Endothelial cell (in vitro differentiated cells): ENCODE data around the gene CPNE9. TPM values are rescaled to one million over a fixed set of nuclear protein-coding genes. Genes with fewer than 3 reads are reported as not detected.

Experiments used
- DNase-seq: peaks from one replicate; pipeline ENCODE4 v3.0.0; 2021; ENCODE audit warnings: low spot score
- H3K27ac Mint-ChIP-seq: one replicate; pipeline ENCODE4 v1.8.0; 2021; ENCODE audit warnings: mixed read lengths, inconsistent platforms; ENCODE audit not compliant: unreplicated experiment
- H3K27me3 Mint-ChIP-seq: one replicate; pipeline ENCODE4 v1.8.0; 2021; ENCODE audit warnings: mild to moderate bottlenecking, moderate library complexity, mixed read lengths, inconsistent platforms; ENCODE audit not compliant: unreplicated experiment
- H3K36me3 Mint-ChIP-seq: one replicate; pipeline ENCODE4 v1.8.0; 2021; ENCODE audit warnings: mild to moderate bottlenecking, low read depth, mixed read lengths, inconsistent platforms; ENCODE audit not compliant: unreplicated experiment
- H3K4me1 Mint-ChIP-seq: one replicate; pipeline ENCODE4 v1.8.0; 2021; ENCODE audit warnings: mild to moderate bottlenecking, mixed read lengths, inconsistent platforms; ENCODE audit not compliant: unreplicated experiment
- H3K4me3 Mint-ChIP-seq: one replicate; pipeline ENCODE4 v1.8.0; 2021; ENCODE audit warnings: mild to moderate bottlenecking, mixed read lengths, inconsistent platforms; ENCODE audit not compliant: unreplicated experiment
- H3K9me3 Mint-ChIP-seq: one replicate; pipeline ENCODE4 v1.8.0; 2021; ENCODE audit warnings: mixed read lengths, inconsistent platforms; ENCODE audit not compliant: unreplicated experiment
- CTCF ChIP-seq: fragments of 200-600 bp; sonication (generic); IDR thresholded peaks from one replicate; pipeline ENCODE4 v1.5.0; 2021; ENCODE audit warnings: antibody characterized with exemption; ENCODE audit not compliant: unreplicated experiment
- total RNA-seq: library from RNA; stranded (reverse); fragmentation: NEBNext Ultra II Directional; extraction: Animal tissue kit (Norgen Biotek cat#: 25700); gene quantifications from one replicate; pipeline ENCODE4 v1.2.1, GENCODE V29; 2021; ENCODE audit not compliant: unreplicated experiment

CPNE9 gene
- total RNA-seq, 1 donor from 2014 or later: 0.31 TPM

GRCh38 chr3:9757427-9757826, 53.8 kb downstream of the CPNE9 start:
- DNase-seq: no peak
- peaks cover 36% of the 10 kb centered on the region for H3K36me3 Mint-ChIP-seq
- H3K27me3 Mint-ChIP-seq: peaks cover 6% of the 10 kb centered on the region
- peaks cover 9% of the 10 kb centered on the region for H3K4me1 Mint-ChIP-seq
- no peak overlapping the region for H3K4me3 Mint-ChIP-seq
- no peak for TF ChIP-seq CTCF
- H3K9me3 Mint-ChIP-seq: no peaks in the 10 kb centered on the region
- no peak overlapping the region for H3K27ac Mint-ChIP-seq

- no peak overlapping the region for H3K27ac Mint-ChIP-seq
- H3K27me3 Mint-ChIP-seq: peaks cover 2% of the 10 kb centered on the region
- H3K4me3 Mint-ChIP-seq: peak overlapping the region; percentile 20
- H3K4me1 Mint-ChIP-seq: no peaks in the 10 kb centered on the region
- TF ChIP-seq CTCF: no peak
- peaks cover 31% of the 10 kb centered on the region for H3K36me3 Mint-ChIP-seq
- H3K9me3 Mint-ChIP-seq: no peaks in the 10 kb centered on the region
- no peak for DNase-seq
Observed at GRCh38 chr3:9760779-9761505, 57.3 kb downstream of the CPNE9 start.

- peaks cover 3% of the 10 kb centered on the region for H3K4me1 Mint-ChIP-seq
- H3K4me3 Mint-ChIP-seq: no peak overlapping the region
- TF ChIP-seq CTCF: no peak
- H3K27me3 Mint-ChIP-seq: peaks cover 5% of the 10 kb centered on the region
- H3K36me3 Mint-ChIP-seq: peaks cover 27% of the 10 kb centered on the region
- no peak for DNase-seq
- H3K27ac Mint-ChIP-seq: no peak overlapping the region
- no peaks in the 10 kb centered on the region for H3K9me3 Mint-ChIP-seq
Observed at GRCh38 chr3:9761919-9762318, 58.3 kb downstream of the CPNE9 start.

GRCh38 chr3:9762871-9763270, 59.2 kb downstream of the CPNE9 start:
- no peak for TF ChIP-seq CTCF
- Mint-ChIP-seq H3K4me3 (no peak overlapping the region), H3K27me3 (peaks cover 6% of the 10 kb centered on the region), H3K4me1 (peaks cover 12% of the 10 kb centered on the region), H3K27ac (no peak overlapping the region), H3K36me3 (peaks cover 30% of the 10 kb centered on the region), H3K9me3 (no peaks in the 10 kb centered on the region)
- no peak for DNase-seq

GRCh38 chr3:9765865-9766264, 62.2 kb downstream of the CPNE9 start:
- H3K4me1 Mint-ChIP-seq: peaks cover 23% of the 10 kb centered on the region
- H3K27me3 Mint-ChIP-seq: peaks cover 10% of the 10 kb centered on the region
- peaks cover 9% of the 10 kb centered on the region for H3K36me3 Mint-ChIP-seq
- no peak for DNase-seq
- H3K9me3 Mint-ChIP-seq: no peaks in the 10 kb centered on the region
- no peak for TF ChIP-seq CTCF
- no peak overlapping the region for H3K4me3 Mint-ChIP-seq
- no peak overlapping the region for H3K27ac Mint-ChIP-seq
